NCI-H82 treated with DMSO at 0.1 percent for 48 hours (cell line): ENCODE results near the gene LDLR.
"Not testable (repeated sequence)": the region's sequence is repeated elsewhere in the genome, so short reads cannot be mapped to it uniquely, and the experiment has no call there.

Source experiments
- DNase-seq: peaks from one replicate; lab custom pipeline; 2025; ENCODE audit not compliant: unreplicated experiment; lab: John Stamatoyannopoulos, UW

Gene LDLR

GRCh38 chr19:11103667-11104066, 14.4 kb downstream of the LDLR start:
- not testable (repeated sequence) for DNase-seq

GRCh38 chr19:11105014-11105636, 15.9 kb downstream of the LDLR start:
- DNase-seq: no peak

- no peak for DNase-seq
Observed at GRCh38 chr19:11106477-11106876, 17.2 kb downstream of the LDLR start.

GRCh38 chr19:11108746-11109145, 19.5 kb downstream of the LDLR start:
- no peak for DNase-seq

GRCh38 chr19:11111117-11111770, 22.0 kb downstream of the LDLR start:
- DNase-seq: no peak

- no peak for DNase-seq
Observed at GRCh38 chr19:11111771-11112144, 22.5 kb downstream of the LDLR start.

GRCh38 chr19:11113140-11113708, 24.0 kb downstream of the LDLR start:
- DNase-seq: no peak

- DNase-seq: no peak
Observed at GRCh38 chr19:11115042-11115441, 25.8 kb downstream of the LDLR start.

- DNase-seq: no peak
Observed at GRCh38 chr19:11115895-11116446, 26.7 kb downstream of the LDLR start.

- no peak for DNase-seq
Observed at GRCh38 chr19:11116507-11116906, 27.2 kb downstream of the LDLR start.

- not testable (repeated sequence) for DNase-seq
Observed at GRCh38 chr19:11121963-11122362, 32.7 kb downstream of the LDLR start.

- DNase-seq: no peak
Observed at GRCh38 chr19:11123114-11123513, 33.9 kb downstream of the LDLR start.

GRCh38 chr19:11124157-11124556, 34.9 kb downstream of the LDLR start:
- DNase-seq: not testable (repeated sequence)

GRCh38 chr19:11125994-11126685, 36.9 kb downstream of the LDLR start:
- no peak for DNase-seq

GRCh38 chr19:11127905-11128304, 38.6 kb downstream of the LDLR start:
- DNase-seq: no peak

- DNase-seq: peak; percentile 15
Observed at GRCh38 chr19:11130824-11131455, 41.7 kb downstream of the LDLR start.

GRCh38 chr19:11131471-11131870, 42.2 kb downstream of the LDLR start:
- DNase-seq: no peak

GRCh38 chr19:11136400-11137101, 47.3 kb downstream of the LDLR start:
- DNase-seq: no peak

GRCh38 chr19:11137542-11138384, 48.5 kb downstream of the LDLR start:
- DNase-seq: peak; percentile 13
